CD1c-positive myeloid dendritic cell (primary cell): ENCODE results near the gene LRRC31.
A peak's percentile ranks its signal among the peaks of the same experiment; 100 is the strongest.

Source experiments
- DNase-seq: peaks from one replicate; pipeline ENCODE4 v3.0.0-alpha.2; 2016; ENCODE audit errors: extremely low spot score

The LRRC31 gene

DNA sequence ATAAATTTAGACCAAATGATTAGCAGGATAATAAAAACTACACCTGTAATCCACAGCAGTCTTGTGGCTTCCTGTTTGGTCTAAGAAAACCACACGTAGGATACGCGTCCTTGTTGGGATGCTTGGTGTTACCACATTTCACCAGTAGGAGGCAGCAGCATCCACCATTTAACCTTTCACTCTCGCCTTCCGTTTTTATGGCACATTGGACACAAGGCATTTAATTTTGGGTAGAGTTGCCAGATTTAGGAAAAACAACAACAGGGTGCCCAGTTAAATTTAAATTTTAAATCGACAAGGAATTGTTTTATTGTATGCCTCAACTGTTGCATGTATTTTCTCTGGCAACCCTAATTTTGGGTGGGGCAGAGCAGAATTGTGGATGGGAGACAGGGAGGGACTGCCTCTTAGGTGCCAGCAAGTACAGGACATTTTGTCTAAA lies 6.3 kb downstream of the LRRC31 start:
- peak; percentile 84 for DNase-seq

DNA sequence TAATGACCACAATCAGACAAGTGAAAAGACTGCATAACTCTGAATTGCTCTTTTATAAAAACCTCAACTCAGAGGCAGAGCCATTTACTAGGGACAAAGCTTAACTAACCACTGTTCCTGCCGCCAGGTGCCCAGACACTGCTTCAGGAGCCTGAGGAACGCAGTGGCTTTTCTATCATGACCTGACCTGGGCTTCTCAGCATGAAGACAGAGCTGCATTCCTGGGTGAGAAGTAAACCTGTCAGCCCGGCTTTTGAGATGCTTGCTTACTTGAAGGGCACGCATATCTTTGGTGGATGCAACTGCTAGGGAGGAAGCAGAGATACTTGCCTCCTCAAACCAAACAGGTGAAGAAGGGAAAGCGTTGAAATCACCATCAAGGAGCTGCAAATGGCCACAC lies 7.9 kb downstream of the LRRC31 start:
- no peak for DNase-seq

GRCh38 chr3:169857811-169858210 lies 11.9 kb downstream of the LRRC31 start:
- DNase-seq = no peak

DNA sequence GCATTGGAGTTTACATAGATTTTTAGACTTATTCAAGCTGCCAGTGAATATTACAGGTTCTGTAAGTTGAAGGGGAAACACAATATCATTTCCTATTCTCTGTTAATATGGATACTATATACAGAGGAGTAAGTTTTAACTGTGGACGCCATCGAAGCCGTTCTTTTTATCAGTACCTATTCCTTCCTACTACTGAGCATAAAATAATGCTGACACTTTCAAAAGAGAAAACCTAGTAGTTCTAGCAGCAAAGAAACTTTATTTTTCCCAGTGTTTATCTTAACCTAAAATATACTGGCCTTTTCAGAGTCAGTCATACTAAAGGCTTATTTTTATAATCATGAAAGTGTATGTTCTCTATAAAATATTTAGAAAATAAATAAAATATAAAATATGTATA lies 14.2 kb downstream of the LRRC31 start:
- no peak for DNase-seq

- no peak for DNase-seq
Observed at GRCh38 chr3:169850618-169851017, 19.1 kb downstream of the LRRC31 start.

- no peak for DNase-seq
Observed at GRCh38 chr3:169848741-169849140, 21.0 kb downstream of the LRRC31 start.

- no peak for DNase-seq
Observed at GRCh38 chr3:169847896-169848295, 21.8 kb downstream of the LRRC31 start.

DNA sequence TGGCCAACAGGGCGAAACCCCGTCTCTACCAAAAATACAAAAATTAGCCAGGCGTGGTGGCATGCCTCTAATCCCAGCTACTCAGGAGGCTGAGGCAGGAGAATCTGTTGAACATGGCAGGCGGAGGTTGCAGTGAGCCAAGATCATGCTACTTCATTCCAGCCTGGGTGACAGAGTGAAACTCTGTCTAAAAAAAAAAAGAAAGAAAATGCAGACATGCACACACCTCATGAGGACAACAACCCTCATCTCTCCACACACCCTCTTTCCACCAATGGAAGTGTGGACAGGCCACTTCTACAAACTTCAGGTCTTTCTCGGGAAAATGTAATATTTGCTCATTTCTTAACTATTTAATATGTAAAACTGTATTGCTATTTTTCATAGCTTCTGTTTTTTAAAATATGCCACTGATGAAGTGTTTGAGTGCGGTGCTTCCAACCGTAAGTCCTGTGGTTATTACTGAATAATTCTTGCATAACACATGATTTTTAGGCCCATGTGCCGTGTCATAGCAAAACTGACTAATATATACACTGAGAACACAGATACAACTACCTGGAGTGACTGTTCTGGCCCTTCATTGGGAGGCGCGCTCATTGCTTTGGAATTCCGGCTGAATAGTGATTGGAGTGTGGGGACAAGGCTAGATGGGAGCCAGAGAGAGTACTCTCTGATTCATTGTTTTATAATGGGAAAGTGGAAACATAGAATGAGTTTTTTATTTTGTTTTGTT lies 23.1 kb downstream of the LRRC31 start:
- no peak for DNase-seq

- DNase-seq = no peak
Observed at GRCh38 chr3:169842960-169843359, 26.8 kb downstream of the LRRC31 start.

DNA sequence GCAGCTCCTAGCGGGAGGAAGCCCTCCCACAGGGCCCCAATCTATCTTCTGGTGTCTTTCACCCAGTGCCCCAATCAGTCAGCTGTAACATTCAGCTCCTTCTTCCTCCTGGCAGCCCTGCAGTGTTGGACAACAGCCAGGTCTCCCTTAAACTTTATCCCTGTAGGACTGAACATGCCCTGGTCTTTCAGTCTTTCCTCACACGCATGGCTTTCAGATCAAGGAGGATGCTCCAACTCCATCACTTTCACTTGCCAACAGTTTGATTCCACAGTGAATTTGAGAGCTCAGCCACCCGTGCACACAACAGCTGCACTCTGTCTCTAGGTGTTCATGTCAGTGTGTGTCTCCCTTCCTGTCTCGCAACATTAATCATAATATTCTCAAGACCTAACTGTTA lies 28.6 kb downstream of the LRRC31 start:
- DNase-seq = no peak

DNA sequence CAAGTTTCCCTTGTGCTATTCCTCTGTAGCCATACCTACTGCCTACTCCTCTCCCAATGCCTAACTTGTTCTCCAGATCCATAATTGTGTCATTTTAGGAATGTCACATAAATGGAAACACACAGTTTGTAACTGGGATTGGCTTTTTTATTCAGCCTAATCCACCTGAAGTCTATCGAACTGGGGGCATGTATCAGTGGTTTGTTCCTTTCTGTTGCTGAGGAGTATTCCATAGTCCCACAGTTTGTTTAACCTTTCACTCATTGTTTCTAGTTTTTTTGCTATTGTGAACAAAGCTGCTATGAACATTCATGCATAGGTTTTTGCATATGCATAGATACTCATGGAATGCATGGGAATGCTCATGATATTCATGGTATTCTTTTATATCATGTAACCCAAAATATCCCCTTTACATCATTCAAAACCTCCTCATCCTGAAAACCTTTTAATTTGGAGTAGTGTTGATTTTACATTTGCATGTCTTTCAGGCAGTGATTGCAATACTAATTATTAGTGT lies 31.2 kb downstream of the LRRC31 start:
- DNase-seq = no peak

DNA sequence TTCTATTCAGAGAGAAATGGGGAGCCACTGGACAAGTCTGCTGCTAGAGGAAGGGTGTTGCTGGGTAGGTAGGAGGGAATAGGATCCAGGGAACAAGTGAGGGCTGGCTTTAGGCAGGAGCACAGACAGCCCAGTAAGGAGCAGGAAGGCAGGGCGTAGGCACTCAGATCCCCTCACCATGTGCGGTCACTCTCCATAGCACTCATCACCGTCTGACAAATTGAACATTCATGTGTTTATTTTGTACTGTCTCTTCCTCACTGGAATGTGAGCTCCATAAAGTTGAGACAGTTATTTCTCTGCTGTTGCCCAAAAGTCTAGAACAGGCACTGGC lies 32.8 kb downstream of the LRRC31 start:
- no peak for DNase-seq

GRCh38 chr3:169836078-169836941 lies 33.4 kb downstream of the LRRC31 start:
- DNase-seq = peak; percentile 38

DNA sequence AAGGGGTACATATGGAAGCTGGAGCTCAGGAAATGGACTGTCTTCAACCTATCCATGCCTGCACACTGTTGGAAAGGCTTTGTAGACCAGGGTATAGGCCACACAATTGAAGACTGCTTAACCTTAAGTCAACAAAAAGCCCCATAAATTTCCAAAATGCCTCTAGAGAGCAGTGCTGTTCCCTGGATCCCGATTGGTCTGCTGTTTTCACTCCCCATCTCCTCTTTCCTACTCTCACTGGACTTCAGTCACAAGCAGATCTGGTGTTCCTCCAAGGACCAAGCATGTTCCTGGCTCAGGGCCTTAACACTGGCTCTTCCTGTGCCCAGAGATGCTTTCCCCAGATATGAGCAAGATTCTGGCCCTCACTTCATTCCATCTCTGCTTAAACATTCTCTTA lies 34.2 kb downstream of the LRRC31 start:
- no peak for DNase-seq

GRCh38 chr3:169827712-169828111 lies 42.0 kb downstream of the LRRC31 start:
- peak; percentile 19 for DNase-seq

- DNase-seq = no peak
Observed at GRCh38 chr3:169825316-169825715, 44.4 kb downstream of the LRRC31 start.

DNA sequence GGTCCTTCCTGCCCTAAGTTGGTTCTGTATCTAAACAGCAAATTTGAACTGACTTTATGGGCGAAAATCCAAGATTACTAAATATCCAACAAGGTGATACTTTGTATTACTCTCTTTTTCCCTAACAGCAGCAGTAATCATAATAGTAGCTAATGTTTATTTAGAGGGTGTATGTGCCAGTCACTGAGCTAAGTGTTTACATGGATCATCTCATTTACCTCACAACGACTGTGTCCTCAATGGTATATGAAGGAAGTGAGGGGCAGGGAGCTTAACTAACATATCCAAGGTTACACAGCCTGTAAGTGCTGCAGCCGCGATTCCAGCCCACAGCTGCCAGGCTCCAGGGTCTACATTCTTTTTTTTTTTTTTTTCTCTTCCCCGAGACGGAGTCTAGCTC lies 46.8 kb downstream of the LRRC31 start:
- DNase-seq = no peak

- no peak for DNase-seq
Observed at GRCh38 chr3:169822540-169822939, 47.2 kb downstream of the LRRC31 start.

GRCh38 chr3:169822091-169822490 lies 47.6 kb downstream of the LRRC31 start:
- DNase-seq = no peak

- peak; percentile 14 for DNase-seq
Observed at GRCh38 chr3:169818316-169818715, 51.4 kb downstream of the LRRC31 start.

GRCh38 chr3:169815590-169816150 lies 54.1 kb downstream of the LRRC31 start:
- DNase-seq = no peak

DNA sequence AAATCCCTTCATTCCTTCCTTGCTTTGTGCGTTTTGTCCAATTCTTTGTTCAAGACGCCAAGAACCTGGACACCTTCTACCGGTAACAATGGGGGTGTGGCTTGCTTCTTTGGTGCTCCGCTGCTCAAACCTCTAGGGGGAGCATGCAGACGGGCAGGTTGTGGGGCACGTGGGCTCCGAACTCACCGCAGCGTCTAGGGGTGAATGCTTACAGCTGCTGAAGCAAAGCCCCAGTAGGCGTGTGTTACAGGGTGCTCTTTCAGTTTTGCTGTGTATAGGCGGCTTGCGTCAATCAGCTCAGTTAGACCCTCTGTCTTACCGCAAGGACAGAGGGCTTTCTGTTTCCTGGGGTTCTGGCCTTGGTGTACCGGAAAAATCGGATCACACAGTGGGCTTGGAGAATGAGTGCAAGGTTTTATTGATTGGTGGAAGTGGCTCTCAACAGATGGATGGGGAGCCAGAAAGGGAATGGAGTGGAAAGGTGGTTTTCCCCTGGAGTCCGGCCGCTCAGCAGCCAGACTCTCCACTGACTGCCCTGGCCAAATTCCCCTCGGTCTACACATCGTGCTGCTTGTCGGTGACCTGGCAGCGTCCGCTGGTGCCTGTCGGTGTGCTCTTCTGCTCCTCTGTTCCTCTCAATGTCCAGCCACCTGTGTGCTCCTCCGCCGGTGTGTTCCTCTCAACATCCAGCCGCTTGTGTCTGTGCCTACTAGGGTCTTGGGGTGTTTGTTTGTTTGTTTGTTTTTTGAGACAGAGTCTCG lies 55.8 kb downstream of the LRRC31 start:
- DNase-seq = peak; percentile 65
